PFSK-1 (cell line): ENCODE data around the gene SMIM10L2A.

Experiments used
- FOXP2 ChIP-seq: optimal IDR thresholded peaks from 2 replicates; pipeline ENCODE3; 2011; ENCODE audit warnings: borderline replicate concordance, control low read depth, inconsistent platforms; ENCODE audit not compliant: insufficient read depth; ENCODE audit errors: extremely low read length, extremely low read depth
- POLR2AphosphoS5 ChIP-seq: IDR thresholded peaks from 2 replicates; pipeline ENCODE4 v1.6.1; 2012; ENCODE audit warnings: low read depth, mild to moderate bottlenecking, control low read depth, low read length, moderate library complexity
- REST ChIP-seq, 2 experiments: IDR thresholded peaks; 2 replicates each; pipeline versions ENCODE4 v1.6.1 to v1.8.0; 2011 to 2012; ENCODE audit warnings: low read depth in 2 of 2, low read length in 2 of 2, control low read depth in 1 of 2, inconsistent platforms in 1 of 2, mild to moderate bottlenecking in 1 of 2, moderate library complexity in 1 of 2; ENCODE audit not compliant: insufficient read depth in 1 of 2
- SIN3A ChIP-seq: IDR thresholded peaks from 2 replicates; pipeline ENCODE4 v1.6.1; 2012; ENCODE audit warnings: mild to moderate bottlenecking, low read length, moderate library complexity, borderline replicate concordance; ENCODE audit not compliant: insufficient read depth
- TAF1 ChIP-seq: IDR thresholded peaks from 2 replicates; pipeline ENCODE4 v1.6.1; 2012; ENCODE audit warnings: low read length, control low read depth, borderline replicate concordance; ENCODE audit not compliant: insufficient read depth

SMIM10L2A gene

GRCh38 chrX:135435139-135435922 is 13.6 kb downstream of the SMIM10L2A start:
- no peak for TF ChIP-seq TAF1
- TF ChIP-seq REST (IDR thresholded peaks at IDR 0.05; ENCODE audit: insufficient read depth in 1 of 2, low read depth in 2 of 2, low read length in 2 of 2): no peak
- TF ChIP-seq SIN3A: no peak
- no peak for TF ChIP-seq FOXP2
- TF ChIP-seq POLR2AphosphoS5: no peak

GRCh38 chrX:135435933-135436332 is 14.2 kb downstream of the SMIM10L2A start:
- no peak for TF ChIP-seq FOXP2
- TF ChIP-seq POLR2AphosphoS5: no peak
- TF ChIP-seq TAF1: no peak

GRCh38 chrX:135436456-135436855 is 14.7 kb downstream of the SMIM10L2A start:
- TF ChIP-seq TAF1 (no peak), SIN3A (no peak), POLR2AphosphoS5 (no peak), REST (IDR thresholded peaks at IDR 0.05; ENCODE audit: insufficient read depth in 1 of 2, low read depth in 2 of 2, low read length in 2 of 2) (no peak), FOXP2 (no peak)

GRCh38 chrX:135436966-135437866 is 15.5 kb downstream of the SMIM10L2A start:
- TF ChIP-seq TAF1 (no peak), POLR2AphosphoS5 (no peak), SIN3A (no peak), REST (IDR thresholded peaks at IDR 0.05; ENCODE audit: insufficient read depth in 1 of 2, low read depth in 2 of 2, low read length in 2 of 2) (no peak), FOXP2 (no peak)

GRCh38 chrX:135437867-135438733 is 16.4 kb downstream of the SMIM10L2A start:
- TF ChIP-seq TAF1: no peak
- TF ChIP-seq FOXP2: no peak
- TF ChIP-seq REST (IDR thresholded peaks at IDR 0.05; ENCODE audit: insufficient read depth in 1 of 2, low read depth in 2 of 2, low read length in 2 of 2): no peak
- TF ChIP-seq POLR2AphosphoS5: no peak
- TF ChIP-seq SIN3A: no peak
